Loucy (cell line): ENCODE measurements around the gene KCTD18.

ENCODE experiments used
- H2AFZ ChIP-seq: fragments of 200-600 bp; sonication (generic); 2 replicates; pipeline ENCODE4 v1.6.0; 2016; ENCODE audit warnings: antibody characterized with exemption, mild to moderate bottlenecking, low read length, moderate library complexity
- H3F3A ChIP-seq: fragments of 200-600 bp; 2 replicates; pipeline ENCODE4 v1.6.0; 2016; ENCODE audit warnings: antibody characterized with exemption, low read depth, mild to moderate bottlenecking
- H3K27me3 ChIP-seq: fragments of 200-600 bp; sonication (generic); 2 replicates; pipeline ENCODE4 v1.6.1; 2014; ENCODE audit warnings: low read length, mild to moderate bottlenecking; ENCODE audit not compliant: insufficient read depth, poor library complexity, severe bottlenecking
- H3K36me3 ChIP-seq: fragments of 200-600 bp; sonication (generic); 2 replicates; pipeline ENCODE4 v1.6.1; 2016; ENCODE audit warnings: low read length; ENCODE audit not compliant: insufficient read depth
- H3K4me1 ChIP-seq: fragments of 200-600 bp; sonication (generic); 2 replicates; pipeline ENCODE4 v1.5.1; 2014; ENCODE audit warnings: low read length, mild to moderate bottlenecking; ENCODE audit not compliant: insufficient read depth, poor library complexity, severe bottlenecking
- H3K4me2 ChIP-seq: fragments of 200-600 bp; sonication (generic); 2 replicates; pipeline ENCODE4 v1.6.0; 2014; ENCODE audit warnings: antibody characterized with exemption, low read length, low read depth, mild to moderate bottlenecking; ENCODE audit not compliant: poor library complexity, severe bottlenecking
- H3K4me3 ChIP-seq: fragments of 200-600 bp; sonication (generic); 2 replicates; pipeline ENCODE4 v1.5.1; 2014; ENCODE audit warnings: low read length, mild to moderate bottlenecking, mixed read lengths; ENCODE audit not compliant: poor library complexity, severe bottlenecking
- H3K79me2 ChIP-seq: fragments of 200-600 bp; sonication (generic); 2 replicates; pipeline ENCODE4 v1.6.1; 2014; ENCODE audit warnings: low read length; ENCODE audit not compliant: insufficient read depth
- H3K9ac ChIP-seq: fragments of 200-600 bp; sonication (generic); 2 replicates; pipeline ENCODE4 v1.6.0; 2014; ENCODE audit warnings: mild to moderate bottlenecking, low read depth, low read length, moderate library complexity; ENCODE audit not compliant: poor library complexity, severe bottlenecking
- H3K9me2 ChIP-seq: fragments of 200-600 bp; sonication (generic); replicated peaks from 2 replicates; pipeline ENCODE4 v1.6.1; 2016; ENCODE audit warnings: low read depth, low read length, mixed read lengths
- H3K9me3 ChIP-seq: fragments of 200-600 bp; sonication (generic); 2 replicates; pipeline ENCODE4 v1.6.1; 2014; ENCODE audit warnings: mild to moderate bottlenecking, antibody characterized with exemption, low read length, low read depth; ENCODE audit not compliant: insufficient read depth
- H4K20me1 ChIP-seq: fragments of 200-600 bp; sonication (generic); 2 replicates; pipeline ENCODE4 v1.6.0; 2014; ENCODE audit warnings: antibody characterized with exemption, low read length, mild to moderate bottlenecking; ENCODE audit not compliant: insufficient read depth, poor library complexity, severe bottlenecking
- EZH2phosphoT487 ChIP-seq: fragments of 200-600 bp; IDR thresholded peaks from 2 replicates; pipeline ENCODE4 v1.6.1; 2018; ENCODE audit warnings: antibody characterized with exemption, mild to moderate bottlenecking, moderate library complexity, borderline replicate concordance
- TF ChIP-seq, protein P1 (sequence below): fragments of 200-600 bp; sonication (generic); conservative IDR thresholded peaks from 2 replicates; pipeline ENCODE4 v1.5.1; 2014; ENCODE audit warnings: mild to moderate bottlenecking, antibody characterized with exemption, low read length

Gene KCTD18

GRCh38 chr2:200456567-200456966, 53.3 kb downstream of the KCTD18 start:
- Histone ChIP-seq H4K20me1 (no peaks in the 10 kb centered on the region), H3K9me2 (no peaks in the 10 kb centered on the region), H3K4me2 (no peak overlapping the region), H3K79me2 (no peaks in the 10 kb centered on the region), H2AFZ (no peak overlapping the region), H3K27me3 (no peaks in the 10 kb centered on the region), H3K9me3 (no peaks in the 10 kb centered on the region), H3K4me1 (no peaks in the 10 kb centered on the region), H3K36me3 (no peaks in the 10 kb centered on the region), H3K9ac (no peak overlapping the region), H3K4me3 (no peak overlapping the region), H3F3A (no peaks in the 10 kb centered on the region)
- TF ChIP-seq, protein P1, sequence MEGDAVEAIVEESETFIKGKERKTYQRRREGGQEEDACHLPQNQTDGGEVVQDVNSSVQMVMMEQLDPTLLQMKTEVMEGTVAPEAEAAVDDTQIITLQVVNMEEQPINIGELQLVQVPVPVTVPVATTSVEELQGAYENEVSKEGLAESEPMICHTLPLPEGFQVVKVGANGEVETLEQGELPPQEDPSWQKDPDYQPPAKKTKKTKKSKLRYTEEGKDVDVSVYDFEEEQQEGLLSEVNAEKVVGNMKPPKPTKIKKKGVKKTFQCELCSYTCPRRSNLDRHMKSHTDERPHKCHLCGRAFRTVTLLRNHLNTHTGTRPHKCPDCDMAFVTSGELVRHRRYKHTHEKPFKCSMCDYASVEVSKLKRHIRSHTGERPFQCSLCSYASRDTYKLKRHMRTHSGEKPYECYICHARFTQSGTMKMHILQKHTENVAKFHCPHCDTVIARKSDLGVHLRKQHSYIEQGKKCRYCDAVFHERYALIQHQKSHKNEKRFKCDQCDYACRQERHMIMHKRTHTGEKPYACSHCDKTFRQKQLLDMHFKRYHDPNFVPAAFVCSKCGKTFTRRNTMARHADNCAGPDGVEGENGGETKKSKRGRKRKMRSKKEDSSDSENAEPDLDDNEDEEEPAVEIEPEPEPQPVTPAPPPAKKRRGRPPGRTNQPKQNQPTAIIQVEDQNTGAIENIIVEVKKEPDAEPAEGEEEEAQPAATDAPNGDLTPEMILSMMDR: no peak

DNA sequence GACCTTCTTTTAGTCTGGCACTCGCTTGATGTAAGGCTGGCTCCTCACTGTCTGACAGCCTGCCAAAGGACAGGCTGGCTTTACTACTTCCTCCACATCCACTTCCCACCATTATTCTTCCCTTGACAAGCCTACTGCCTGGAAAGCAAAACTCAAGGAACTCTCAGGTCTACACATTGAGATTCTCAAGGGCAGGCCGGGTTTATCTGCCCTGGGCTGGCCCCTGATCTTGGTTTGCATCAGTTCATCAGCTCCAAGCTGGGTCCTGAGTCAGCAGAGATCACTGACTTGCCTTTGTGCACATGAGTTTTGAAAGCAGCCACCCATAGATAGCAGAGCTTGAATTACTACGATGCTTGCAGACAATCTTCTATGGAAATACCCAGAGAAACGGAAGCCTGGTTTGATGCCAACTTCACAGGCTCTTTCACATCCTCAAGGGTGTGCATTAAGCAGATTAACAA, 53.9 kb downstream of the KCTD18 start:
- Histone ChIP-seq H2AFZ (no peak overlapping the region), H3K79me2 (no peaks in the 10 kb centered on the region), H3K4me3 (no peak overlapping the region), H3K4me2 (no peak overlapping the region), H3K4me1 (no peaks in the 10 kb centered on the region), H3K9ac (no peak overlapping the region), H3K27me3 (no peaks in the 10 kb centered on the region), H3K9me2 (no peaks in the 10 kb centered on the region), H3K9me3 (no peaks in the 10 kb centered on the region), H3F3A (no peaks in the 10 kb centered on the region), H3K36me3 (no peaks in the 10 kb centered on the region), H4K20me1 (no peaks in the 10 kb centered on the region)
- TF ChIP-seq EZH2phosphoT487: no peak
- TF ChIP-seq, protein P1: no peak

DNA sequence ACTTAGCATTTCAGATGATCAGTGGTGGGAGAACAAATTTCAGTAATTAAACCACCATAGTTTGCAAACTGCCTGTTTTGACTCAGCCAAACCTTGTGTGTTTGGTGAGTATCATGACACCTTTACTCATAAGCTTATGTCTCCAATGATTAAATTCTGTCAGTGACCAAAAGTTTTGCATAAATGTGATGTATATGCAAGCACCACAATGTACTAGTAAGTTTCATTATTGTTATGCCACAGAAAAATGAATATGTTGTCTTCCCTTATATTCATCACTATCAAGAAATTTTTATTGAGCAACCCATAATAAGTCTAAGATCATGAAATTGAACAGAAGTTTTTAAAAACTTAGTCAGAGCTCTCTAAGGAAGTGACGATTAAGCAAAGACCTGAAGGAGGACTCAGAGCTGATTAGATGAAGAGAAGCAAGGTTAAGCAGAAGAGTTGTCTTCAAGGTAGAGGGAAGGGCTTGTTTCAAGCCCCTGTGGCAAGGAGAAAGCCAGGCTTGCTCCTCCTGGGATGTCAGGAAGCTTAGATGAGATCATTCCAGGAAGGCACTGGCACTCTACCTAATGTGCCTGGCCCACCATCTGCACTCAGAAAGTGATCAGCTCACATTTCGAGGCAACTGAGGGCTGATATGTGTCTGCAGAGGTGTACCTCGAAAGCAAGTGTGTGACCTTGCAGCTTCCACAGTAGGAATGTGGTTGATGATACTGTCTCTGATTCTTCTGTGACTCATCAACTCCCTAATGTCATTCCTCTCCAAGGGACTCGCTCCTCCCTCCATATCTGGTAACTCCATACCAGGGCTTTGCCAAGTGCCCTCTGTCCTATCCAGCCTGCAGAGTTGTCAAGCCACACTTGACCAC, 54.7 kb downstream of the KCTD18 start:
- H3K4me2 ChIP-seq: no peak overlapping the region
- TF ChIP-seq, protein P1: no peak
- no peak for TF ChIP-seq EZH2phosphoT487

More for the DNA sequence above, 54.7 kb downstream of the KCTD18 start:
- no peaks in the 10 kb centered on the region for H3K36me3 ChIP-seq
- H3K4me1 ChIP-seq: no peaks in the 10 kb centered on the region
- H3K79me2 ChIP-seq: no peaks in the 10 kb centered on the region
- H3K9ac ChIP-seq: no peak overlapping the region
- no peaks in the 10 kb centered on the region for H4K20me1 ChIP-seq
- no peaks in the 10 kb centered on the region for H3F3A ChIP-seq
- no peaks in the 10 kb centered on the region for H3K27me3 ChIP-seq
- H3K4me3 ChIP-seq: no peak overlapping the region
- no peaks in the 10 kb centered on the region for H3K9me2 ChIP-seq
- H2AFZ ChIP-seq: no peak overlapping the region
- H3K9me3 ChIP-seq: no peaks in the 10 kb centered on the region
